HCT116 (cell line): ENCODE measurements around the gene CAPZB.

ENCODE experiments used
- EZH2 ChIP-seq: fragments of 200-600 bp; sonication (generic); IDR thresholded peaks from 2 replicates; pipeline ENCODE4 v1.6.1; 2017; ENCODE audit warnings: antibody characterized with exemption, mixed run types
- JUND ChIP-seq: IDR thresholded peaks from 2 replicates; pipeline ENCODE4 v1.6.1; 2012
- POLR2A ChIP-seq: IDR thresholded peaks from 2 replicates; pipeline ENCODE4 v1.7.0; 2011; ENCODE audit warnings: borderline replicate concordance; ENCODE audit not compliant: insufficient read depth, insufficient read length; ENCODE audit errors: extremely low read depth
- POLR2AphosphoS5 ChIP-seq: IDR thresholded peaks from 2 replicates; pipeline ENCODE4 v1.6.1; 2011; ENCODE audit warnings: mild to moderate bottlenecking, low read depth, low read length, moderate library complexity
- SIN3A ChIP-seq: IDR thresholded peaks from 2 replicates; pipeline ENCODE4 v1.6.1; 2012; ENCODE audit warnings: low read depth
- SP1 ChIP-seq: IDR thresholded peaks from 2 replicates; pipeline ENCODE4 v1.6.1; 2012; ENCODE audit warnings: low read depth
- YY1 ChIP-seq: IDR thresholded peaks from 2 replicates; pipeline ENCODE4 v1.6.1; 2011; ENCODE audit warnings: low read length, low read depth, moderate library complexity, mild to moderate bottlenecking; ENCODE audit not compliant: insufficient replicate concordance; ENCODE audit errors: extremely low read depth
- ZNF274 ChIP-seq: fragments of 200-500 bp; sonication (Bioruptor generic); IDR thresholded peaks from 2 replicates; pipeline ENCODE4 v1.6.1; 2014; ENCODE audit warnings: mild to moderate bottlenecking, low read depth, low read length, inconsistent platforms
- TF ChIP-seq, protein P1 (sequence below): IDR thresholded peaks from 2 replicates; pipeline ENCODE4 v1.6.1; 2012
- TF ChIP-seq, protein P2 (sequence below), 3 experiments: fragments of 200-600 bp in 1 of 3; sonication (generic) in 1 of 3; IDR thresholded peaks in 2 of 3; conservative IDR thresholded peaks in 1 of 3; 2 replicates each; pipeline ENCODE4 v1.5.1; 2012 to 2017; ENCODE audit warnings: low read depth in 2 of 3, low read length in 2 of 3, antibody characterized with exemption in 1 of 3, borderline replicate concordance in 1 of 3, control low read depth in 1 of 3, mild to moderate bottlenecking in 1 of 3, mixed read lengths in 1 of 3, mixed run types in 1 of 3, moderate library complexity in 1 of 3; ENCODE audit not compliant: insufficient read depth in 1 of 3
- TF ChIP-seq, protein P3 (sequence below): IDR thresholded peaks from 2 replicates; pipeline ENCODE4 v1.6.1; 2012; ENCODE audit warnings: low read depth

DNA sequence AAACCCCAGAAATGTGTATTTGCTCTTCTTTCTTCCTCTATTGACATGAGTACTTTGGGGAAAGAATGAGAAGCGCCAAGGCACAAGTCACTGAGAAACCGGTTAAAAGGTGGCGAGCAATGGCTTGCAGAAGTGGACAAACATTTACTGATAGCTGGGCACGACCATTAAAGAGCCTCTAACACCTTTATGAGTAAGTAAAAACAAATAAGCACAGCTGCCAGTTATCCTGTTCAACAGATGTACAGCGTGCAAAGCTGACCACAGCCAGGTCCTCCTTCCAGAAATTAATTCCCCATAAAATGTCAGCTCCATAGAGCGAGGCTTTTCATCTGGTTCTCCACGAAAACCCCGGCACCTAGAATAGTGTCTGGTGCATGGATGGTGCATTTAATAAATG is 72.7 kb downstream of the CAPZB start:
- TF ChIP-seq, protein P1, sequence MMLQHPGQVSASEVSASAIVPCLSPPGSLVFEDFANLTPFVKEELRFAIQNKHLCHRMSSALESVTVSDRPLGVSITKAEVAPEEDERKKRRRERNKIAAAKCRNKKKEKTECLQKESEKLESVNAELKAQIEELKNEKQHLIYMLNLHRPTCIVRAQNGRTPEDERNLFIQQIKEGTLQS = no peak
- no peak for TF ChIP-seq SP1
- TF ChIP-seq, protein P2, sequence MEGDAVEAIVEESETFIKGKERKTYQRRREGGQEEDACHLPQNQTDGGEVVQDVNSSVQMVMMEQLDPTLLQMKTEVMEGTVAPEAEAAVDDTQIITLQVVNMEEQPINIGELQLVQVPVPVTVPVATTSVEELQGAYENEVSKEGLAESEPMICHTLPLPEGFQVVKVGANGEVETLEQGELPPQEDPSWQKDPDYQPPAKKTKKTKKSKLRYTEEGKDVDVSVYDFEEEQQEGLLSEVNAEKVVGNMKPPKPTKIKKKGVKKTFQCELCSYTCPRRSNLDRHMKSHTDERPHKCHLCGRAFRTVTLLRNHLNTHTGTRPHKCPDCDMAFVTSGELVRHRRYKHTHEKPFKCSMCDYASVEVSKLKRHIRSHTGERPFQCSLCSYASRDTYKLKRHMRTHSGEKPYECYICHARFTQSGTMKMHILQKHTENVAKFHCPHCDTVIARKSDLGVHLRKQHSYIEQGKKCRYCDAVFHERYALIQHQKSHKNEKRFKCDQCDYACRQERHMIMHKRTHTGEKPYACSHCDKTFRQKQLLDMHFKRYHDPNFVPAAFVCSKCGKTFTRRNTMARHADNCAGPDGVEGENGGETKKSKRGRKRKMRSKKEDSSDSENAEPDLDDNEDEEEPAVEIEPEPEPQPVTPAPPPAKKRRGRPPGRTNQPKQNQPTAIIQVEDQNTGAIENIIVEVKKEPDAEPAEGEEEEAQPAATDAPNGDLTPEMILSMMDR (IDR thresholded peaks at IDR 0.05 in 2 of 3, conservative IDR thresholded peaks at IDR 0.05 in 1 of 3; ENCODE audit: borderline replicate concordance in 1 of 3, insufficient read depth in 1 of 3, low read depth in 2 of 3, low read length in 2 of 3) = no peak
- no peak for TF ChIP-seq POLR2AphosphoS5
- TF ChIP-seq POLR2A = no peak
- TF ChIP-seq, protein P3, sequence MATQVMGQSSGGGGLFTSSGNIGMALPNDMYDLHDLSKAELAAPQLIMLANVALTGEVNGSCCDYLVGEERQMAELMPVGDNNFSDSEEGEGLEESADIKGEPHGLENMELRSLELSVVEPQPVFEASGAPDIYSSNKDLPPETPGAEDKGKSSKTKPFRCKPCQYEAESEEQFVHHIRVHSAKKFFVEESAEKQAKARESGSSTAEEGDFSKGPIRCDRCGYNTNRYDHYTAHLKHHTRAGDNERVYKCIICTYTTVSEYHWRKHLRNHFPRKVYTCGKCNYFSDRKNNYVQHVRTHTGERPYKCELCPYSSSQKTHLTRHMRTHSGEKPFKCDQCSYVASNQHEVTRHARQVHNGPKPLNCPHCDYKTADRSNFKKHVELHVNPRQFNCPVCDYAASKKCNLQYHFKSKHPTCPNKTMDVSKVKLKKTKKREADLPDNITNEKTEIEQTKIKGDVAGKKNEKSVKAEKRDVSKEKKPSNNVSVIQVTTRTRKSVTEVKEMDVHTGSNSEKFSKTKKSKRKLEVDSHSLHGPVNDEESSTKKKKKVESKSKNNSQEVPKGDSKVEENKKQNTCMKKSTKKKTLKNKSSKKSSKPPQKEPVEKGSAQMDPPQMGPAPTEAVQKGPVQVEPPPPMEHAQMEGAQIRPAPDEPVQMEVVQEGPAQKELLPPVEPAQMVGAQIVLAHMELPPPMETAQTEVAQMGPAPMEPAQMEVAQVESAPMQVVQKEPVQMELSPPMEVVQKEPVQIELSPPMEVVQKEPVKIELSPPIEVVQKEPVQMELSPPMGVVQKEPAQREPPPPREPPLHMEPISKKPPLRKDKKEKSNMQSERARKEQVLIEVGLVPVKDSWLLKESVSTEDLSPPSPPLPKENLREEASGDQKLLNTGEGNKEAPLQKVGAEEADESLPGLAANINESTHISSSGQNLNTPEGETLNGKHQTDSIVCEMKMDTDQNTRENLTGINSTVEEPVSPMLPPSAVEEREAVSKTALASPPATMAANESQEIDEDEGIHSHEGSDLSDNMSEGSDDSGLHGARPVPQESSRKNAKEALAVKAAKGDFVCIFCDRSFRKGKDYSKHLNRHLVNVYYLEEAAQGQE = no peak
- TF ChIP-seq YY1 = no peak
- no peak for TF ChIP-seq SIN3A
- TF ChIP-seq EZH2 = no peak
- no peak for TF ChIP-seq ZNF274
- no peak for TF ChIP-seq JUND
